ENCODE results near the gene MRNIP.

Gene MRNIP

DNA sequence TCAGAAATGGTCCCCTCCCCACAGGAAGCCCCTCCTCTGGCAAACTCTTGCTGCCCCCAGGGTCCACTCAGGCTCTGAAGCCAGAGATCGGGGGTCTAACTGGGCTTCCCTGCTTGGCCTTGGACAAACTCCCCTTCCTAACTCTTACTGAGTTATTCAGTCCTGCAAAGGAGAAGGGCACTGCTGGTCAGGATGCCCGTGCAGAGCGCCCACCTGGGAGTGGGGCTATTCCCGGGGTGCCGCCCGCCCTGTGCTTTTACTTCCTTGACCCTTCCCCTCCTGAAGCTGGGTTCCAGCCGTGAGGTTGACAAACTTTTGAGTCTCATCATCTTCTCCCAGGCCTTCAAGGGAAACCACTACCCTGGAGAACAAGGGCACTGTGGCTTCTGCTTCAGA lies 44.1 kb upstream of the MRNIP start:
- TF ChIP-seq, protein P1, sequence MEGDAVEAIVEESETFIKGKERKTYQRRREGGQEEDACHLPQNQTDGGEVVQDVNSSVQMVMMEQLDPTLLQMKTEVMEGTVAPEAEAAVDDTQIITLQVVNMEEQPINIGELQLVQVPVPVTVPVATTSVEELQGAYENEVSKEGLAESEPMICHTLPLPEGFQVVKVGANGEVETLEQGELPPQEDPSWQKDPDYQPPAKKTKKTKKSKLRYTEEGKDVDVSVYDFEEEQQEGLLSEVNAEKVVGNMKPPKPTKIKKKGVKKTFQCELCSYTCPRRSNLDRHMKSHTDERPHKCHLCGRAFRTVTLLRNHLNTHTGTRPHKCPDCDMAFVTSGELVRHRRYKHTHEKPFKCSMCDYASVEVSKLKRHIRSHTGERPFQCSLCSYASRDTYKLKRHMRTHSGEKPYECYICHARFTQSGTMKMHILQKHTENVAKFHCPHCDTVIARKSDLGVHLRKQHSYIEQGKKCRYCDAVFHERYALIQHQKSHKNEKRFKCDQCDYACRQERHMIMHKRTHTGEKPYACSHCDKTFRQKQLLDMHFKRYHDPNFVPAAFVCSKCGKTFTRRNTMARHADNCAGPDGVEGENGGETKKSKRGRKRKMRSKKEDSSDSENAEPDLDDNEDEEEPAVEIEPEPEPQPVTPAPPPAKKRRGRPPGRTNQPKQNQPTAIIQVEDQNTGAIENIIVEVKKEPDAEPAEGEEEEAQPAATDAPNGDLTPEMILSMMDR (conservative IDR thresholded peaks at IDR 0.05; ENCODE audit: low read depth, low read length), result no peak
- DNase-seq (ENCODE audit: low read depth), result no peak
- no peak overlapping the region for H3K4me3 ChIP-seq (ENCODE audit: low read depth, low read length)

GRCh38 chr5:179901915-179902762 lies 43.5 kb upstream of the MRNIP start:
- no peak for DNase-seq (ENCODE audit: low read depth)
- TF ChIP-seq, protein P1 (conservative IDR thresholded peaks at IDR 0.05; ENCODE audit: low read depth, low read length), result no peak
- H3K4me3 ChIP-seq (ENCODE audit: low read depth, low read length), result no peak overlapping the region

DNA sequence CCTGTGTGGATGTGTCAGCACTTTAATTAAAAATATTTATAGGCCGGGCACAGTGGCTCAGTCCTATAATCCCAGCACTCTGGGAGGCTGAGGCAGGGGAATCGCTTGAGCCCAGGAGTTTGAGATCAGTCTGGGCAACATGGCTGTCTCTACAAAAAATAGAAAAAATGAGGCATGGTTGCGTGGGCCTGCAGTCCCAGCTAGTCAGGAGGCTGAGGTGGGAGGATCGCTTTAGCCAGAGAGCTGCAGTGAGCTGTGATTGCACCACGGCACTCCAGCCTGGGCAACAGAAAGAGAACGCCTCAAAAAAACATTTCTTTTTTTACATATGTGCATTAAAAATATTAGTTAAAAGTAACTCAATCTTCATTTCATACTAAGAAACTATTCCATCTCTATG lies 42.8 kb upstream of the MRNIP start:
- no peak overlapping the region for H3K4me3 ChIP-seq (ENCODE audit: low read depth, low read length)
- TF ChIP-seq, protein P1 (conservative IDR thresholded peaks at IDR 0.05; ENCODE audit: low read depth, low read length), result no peak
- DNase-seq (ENCODE audit: low read depth), result no peak

GRCh38 chr5:179900711-179901110 lies 42.1 kb upstream of the MRNIP start:
- no peak for DNase-seq (ENCODE audit: low read depth)
- no peak overlapping the region for H3K4me3 ChIP-seq (ENCODE audit: low read depth, low read length)
- TF ChIP-seq, protein P1 (conservative IDR thresholded peaks at IDR 0.05; ENCODE audit: low read depth, low read length), result no peak

- H3K4me3 ChIP-seq (ENCODE audit: low read depth, low read length), result no peak overlapping the region
- TF ChIP-seq, protein P1 (conservative IDR thresholded peaks at IDR 0.05; ENCODE audit: low read depth, low read length), result no peak
- DNase-seq (ENCODE audit: low read depth), result no peak
These were observed 41.6 kb upstream of the MRNIP start for GRCh38 chr5:179900206-179900605.

DNA sequence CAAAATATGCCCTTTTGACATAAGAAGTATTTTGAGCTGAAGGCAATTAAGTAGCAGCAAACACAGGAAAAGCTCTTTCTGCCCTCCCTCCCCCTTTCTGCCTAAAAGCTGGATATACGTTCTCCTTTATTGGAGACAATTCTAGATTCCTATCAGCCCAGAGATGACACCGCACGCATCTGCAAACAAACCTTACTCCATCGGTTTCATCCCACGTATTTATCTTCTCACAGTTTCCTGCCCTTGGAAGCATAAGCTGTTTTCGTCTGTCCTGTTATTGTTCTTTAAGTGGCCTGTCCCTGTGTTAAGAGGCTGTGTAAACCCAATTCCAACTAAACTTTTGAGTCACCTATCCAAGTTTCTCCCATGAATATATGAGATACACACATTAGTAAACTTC lies 37.2 kb upstream of the MRNIP start:
- DNase-seq (ENCODE audit: low read depth), result no peak
- TF ChIP-seq, protein P1 (conservative IDR thresholded peaks at IDR 0.05; ENCODE audit: low read depth, low read length), result no peak
- H3K4me3 ChIP-seq (ENCODE audit: low read depth, low read length), result no peak overlapping the region
